ENCODE data around the gene VWF.
A peak's percentile ranks its signal among the peaks of the same experiment; 100 is the strongest.
"Not testable (repeated sequence)": the region's sequence is repeated elsewhere in the genome, so short reads cannot be mapped to it uniquely, and the experiment has no call there.

The VWF gene

DNA sequence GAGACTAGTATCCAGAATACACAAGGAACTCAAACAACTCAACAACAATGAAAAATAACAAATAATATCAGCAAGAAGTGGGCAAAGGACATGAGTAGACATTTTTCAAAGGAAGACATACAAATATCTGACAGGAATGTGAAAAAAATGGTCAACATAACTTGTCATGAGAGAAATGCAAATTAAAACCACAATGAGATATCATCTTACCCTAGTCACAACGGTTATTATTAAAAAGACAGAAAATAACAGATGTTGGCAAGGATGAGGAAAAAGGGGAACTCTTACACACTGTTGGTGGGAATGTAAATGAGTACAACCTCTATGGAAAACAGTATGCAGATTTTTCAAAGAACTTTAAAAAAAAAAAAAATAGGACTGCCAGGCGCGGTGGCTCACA is 20.4 kb downstream of the VWF start:
- no peak for DNase-seq (ENCODE audit: low spot score)

DNA sequence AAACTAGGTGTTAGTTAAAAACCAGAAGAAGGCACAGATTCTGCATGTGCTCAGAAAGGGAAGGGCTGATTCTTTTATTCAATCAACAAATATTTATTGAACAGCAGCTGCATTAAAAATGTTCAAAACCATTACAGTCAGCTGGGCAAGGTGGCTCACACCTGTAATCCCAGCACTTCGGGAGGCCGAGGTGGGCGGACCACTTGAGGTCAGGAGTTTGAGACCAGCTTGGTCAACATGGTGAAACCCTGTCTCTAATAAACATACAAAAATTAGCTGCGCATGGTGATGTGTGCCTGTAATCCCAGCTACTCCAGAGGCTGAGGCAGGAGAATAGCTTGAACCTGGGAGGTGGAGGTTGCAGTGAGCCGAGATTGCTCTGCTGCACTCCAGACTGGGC is 22.4 kb downstream of the VWF start:
- not testable (repeated sequence) for DNase-seq (ENCODE audit: low spot score)

DNA sequence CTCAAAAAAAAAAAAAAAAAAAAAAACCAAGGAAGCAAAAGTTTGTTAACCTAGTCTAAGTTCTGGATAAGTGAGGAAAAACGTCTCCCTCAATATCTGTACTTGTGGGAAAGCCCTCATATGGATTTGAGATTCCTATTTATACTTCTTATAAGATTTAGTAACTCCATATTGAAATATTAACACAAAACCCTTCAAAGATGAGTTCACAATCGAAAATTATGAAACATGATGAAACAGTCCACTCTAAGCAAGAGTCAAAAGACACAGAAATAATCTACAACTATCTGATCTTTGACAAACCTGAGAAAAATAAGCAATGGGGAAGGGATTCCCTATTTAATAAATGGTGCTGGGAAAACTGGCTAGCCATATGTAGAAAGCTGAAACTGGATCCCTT is 25.2 kb downstream of the VWF start:
- no peak for DNase-seq (ENCODE audit: low spot score)

DNA sequence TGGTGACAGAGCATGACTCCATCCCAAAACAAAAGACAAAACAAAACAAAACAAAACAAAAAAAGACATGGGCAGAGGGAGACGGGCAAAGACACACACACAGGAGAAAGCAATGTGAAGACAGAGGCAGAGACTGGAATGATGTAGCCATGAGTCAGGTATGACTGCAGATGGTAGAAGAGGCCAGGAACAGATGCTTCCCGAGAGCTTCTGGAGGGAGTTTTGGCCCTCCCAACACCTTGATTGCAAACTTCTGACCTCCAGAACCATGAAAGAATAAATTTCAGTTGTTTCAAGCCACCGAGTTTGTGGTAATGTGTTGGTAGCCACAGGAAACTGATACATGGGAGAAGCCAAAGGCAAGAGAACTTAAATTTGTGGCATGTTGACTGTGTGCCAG is 27.1 kb downstream of the VWF start:
- no peak for DNase-seq (ENCODE audit: low spot score)

DNA sequence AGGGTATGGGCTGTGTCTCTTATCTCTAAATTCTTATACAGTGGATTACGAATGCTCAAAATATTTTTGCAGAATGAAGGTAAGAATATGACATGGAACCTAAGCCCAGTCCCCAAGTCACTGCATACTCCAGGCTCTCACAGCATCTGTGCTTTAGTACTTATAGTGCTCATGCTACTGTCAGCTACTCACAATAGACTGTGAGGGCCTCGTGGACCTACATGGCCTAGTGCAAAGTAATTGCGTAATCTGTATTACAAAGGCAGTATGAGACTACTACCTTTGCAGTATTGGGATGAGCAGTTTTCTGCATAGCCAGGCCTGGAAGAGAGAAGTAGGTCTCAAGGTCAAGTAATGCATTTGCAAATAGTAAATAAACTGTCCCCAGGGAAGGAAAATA is 27.9 kb downstream of the VWF start:
- no peak for DNase-seq (ENCODE audit: low spot score)

DNA sequence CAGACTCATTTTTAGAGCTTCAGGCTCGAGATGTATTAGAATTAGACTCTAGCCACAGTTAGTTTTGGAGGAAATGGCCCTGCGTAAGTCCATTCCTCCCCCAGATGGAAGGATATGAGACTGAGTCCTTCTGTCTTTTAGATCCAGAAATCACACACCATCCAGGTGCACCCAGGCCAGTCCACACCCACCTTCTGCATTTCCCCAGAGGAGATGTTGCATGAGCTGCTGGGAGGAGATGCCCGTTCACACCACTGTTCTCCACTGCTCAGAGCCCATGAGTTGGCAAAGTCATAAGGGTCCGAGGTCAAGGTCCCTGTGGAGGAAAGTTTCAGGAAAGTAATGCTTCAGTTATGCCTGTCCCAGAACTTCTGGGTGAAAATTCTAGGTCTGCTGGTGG is 29.2 kb downstream of the VWF start:
- DNase-seq (ENCODE audit: low spot score) = no peak

DNA sequence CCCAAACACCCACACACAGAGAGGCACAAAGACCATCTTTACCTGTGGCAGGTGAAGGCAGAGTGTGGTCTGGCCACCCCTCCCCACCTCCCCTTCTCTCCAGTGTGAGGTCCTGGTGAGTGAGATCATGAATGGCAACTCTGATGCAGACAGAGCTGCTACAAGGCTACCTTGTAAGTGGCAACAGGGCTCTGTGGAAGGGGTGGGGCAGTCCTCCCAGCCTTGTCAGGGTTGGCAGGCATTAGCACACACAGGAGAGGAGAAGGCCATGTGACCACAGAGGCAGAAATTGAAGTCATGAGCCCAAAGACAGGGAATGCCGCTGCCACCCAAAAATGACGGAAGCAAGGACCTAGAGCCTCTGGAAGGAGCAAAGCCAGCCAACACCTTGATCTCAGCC is 30.7 kb downstream of the VWF start:
- DNase-seq (ENCODE audit: low spot score) = no peak

DNA sequence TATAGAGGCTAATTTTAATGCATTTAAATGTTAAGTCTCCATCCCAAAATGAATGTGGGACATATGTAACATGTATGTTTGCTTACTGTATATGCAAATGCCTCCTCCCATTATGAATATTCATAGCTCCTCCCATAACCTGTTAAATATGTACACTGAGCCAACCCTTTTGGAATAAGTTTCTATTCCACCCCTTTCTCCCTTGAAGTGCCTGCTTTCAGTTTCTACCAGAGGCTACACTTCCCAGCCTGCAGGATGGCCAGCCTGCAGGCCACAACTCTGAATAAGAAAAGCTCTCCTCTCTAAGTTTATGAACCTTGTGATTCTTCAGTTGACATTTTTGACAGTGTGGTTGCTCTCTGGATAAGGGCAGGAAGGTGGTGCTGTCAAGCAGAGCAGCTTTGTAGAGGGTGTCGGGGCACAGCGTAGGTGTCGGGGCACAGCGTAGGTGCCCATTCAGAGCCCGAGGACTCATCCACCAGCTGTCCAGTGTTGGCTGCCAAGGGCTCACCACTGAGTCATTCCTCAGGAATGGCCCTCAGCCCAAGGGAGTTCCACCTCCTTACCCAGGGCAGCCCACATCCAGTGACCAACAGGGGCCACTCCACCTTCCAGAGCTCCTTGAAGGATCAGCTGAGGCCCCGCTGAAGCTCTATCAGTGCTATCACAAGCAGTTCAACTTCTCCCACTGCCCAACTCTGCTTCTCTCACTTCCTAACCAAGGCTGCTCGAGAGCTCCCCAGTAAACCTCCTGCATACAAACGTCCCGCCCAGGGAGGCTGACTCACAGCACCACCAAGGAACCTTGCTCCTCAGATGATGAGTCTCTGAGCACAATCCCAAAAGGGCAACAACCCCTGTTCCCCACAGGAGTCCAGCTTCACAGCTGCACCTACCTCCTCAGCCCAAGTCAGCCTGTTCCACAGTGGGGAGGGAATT is 31.4 kb downstream of the VWF start:
- DNase-seq (ENCODE audit: low spot score) = no peak

DNA sequence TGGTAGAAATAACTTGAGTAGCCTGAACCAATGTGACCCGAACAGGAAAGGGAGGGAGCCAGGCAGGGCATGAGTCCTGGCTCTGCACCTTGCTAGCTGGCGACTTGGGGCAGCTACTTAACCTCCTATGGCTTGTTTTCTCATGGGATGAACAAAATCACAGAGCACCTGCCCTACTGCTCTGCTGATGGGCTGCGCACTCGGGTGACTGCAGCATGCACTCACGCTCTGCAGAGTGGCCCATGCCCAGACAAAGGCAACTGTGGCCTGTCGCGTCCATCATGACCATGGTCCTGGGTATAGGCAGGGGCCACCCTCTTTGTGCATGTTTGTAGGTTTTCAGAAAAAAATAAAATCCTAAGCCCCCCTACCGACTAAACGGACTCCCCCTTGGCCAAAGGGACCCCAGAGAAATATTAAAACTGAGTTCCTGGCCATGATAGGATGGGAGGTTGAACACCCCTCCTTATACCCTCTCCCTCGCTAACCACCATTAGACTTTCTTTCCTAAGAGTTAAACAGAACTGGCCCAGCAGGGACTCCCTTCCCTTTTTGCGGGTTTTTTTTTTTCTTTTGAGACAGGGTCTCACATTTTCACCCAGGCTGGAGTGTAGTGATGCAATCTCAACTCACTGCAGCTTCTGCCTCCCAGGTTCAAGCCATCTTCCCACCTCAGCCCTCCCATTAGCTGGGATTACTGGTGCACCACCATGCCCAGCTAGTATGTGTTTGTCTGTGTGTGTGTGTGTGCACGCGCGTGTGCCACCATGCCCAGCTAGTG is 32.5 kb downstream of the VWF start:
- no peak for DNase-seq (ENCODE audit: low spot score)

DNA sequence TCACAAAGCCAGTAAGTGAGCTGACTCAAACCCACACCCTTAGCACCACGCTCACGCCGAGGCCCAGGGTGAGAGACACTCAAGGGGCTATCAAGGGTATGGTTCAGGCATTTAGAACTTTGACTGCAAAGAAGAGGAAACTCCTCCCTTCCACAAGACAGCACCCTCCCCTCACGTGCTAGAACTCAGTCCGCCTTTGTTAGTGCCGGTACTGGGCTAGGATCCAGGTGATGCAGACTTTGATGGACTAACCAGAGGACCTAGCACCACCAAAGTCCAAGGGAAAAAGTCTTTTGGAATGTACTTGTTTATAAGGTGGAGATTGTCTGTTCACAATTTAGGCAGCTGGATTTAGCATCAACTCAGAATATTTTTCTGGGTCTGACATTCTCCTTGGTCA is 33.7 kb downstream of the VWF start:
- DNase-seq (ENCODE audit: low spot score) = no peak

DNA sequence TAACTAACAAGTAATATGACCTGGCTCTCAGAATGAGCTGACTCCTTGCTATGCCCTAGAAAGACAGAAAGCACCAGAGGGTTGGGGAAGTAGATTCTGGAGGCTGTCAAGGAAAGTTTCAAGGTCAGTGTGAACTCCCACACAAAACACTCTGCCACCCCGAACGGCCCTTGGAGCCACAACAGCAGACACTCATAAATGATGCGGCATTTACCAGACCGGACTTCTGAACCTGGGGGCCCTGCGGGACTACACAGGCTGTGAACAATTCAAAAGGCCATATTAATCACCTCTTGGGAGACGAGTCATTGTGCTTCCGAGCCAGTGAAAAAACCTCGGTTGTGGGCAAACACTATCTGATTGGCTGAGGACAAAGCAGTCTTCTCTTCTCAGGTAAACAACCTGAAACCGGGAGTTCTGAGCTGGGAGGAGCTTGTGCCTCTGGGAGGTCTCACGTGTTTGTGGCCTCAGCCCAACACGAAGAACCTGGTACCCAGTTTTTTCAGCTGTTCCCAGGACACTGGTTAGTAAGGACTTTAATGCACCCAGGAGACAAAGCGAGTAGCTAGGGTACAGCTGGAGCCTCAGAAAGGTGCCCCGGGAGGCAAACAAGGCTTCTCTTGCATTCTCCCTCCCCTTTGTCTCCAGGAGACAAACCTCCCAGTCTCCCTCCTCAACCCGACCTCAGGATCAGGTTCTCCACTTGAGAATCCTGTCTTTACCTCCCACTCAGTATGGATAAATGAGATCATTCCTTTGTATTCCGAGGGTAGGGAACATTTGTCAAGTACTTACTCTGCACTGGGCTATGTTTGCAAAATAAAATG is 35.3 kb downstream of the VWF start:
- no peak for DNase-seq (ENCODE audit: low spot score)

DNA sequence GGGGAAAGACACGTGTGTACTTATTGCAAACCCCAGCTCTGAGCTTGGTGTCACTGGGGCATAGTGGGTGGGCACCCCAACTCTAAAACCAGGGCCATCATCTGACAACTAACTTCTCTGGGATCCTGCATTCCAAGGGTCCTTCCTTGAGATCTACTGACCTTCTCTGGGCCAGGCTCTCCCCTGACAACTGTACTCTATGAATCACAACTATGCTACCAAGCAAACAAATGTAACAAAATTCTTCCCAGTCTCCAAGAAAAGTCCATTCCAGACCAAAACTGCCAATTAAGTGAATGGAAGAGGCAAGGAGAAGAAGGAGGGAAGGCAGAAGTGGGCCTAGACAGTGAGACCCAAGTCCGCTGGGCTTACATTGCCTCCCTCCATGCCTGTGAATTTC is 38.2 kb downstream of the VWF start:
- DNase-seq (ENCODE audit: low spot score) = no peak

DNA sequence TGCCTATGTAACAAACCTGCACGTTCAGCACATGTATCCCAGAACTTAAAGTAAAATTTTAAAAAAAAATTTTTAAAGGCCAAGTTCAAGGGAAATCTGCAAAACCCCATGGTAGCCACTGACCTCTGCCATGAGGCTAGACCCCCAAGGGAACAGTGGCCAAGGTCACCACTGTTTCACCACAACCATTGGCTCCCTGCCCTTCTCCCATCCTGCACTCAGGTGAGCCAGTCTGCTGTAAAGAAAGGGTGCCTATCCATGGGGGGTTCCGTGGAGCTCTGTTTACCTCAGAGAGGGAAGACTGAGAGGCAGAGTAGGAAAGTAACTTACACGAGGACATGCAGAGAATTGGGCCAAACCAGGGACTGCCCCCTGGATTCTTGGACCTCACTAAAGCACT is 38.6 kb downstream of the VWF start:
- no peak for DNase-seq (ENCODE audit: low spot score)

DNA sequence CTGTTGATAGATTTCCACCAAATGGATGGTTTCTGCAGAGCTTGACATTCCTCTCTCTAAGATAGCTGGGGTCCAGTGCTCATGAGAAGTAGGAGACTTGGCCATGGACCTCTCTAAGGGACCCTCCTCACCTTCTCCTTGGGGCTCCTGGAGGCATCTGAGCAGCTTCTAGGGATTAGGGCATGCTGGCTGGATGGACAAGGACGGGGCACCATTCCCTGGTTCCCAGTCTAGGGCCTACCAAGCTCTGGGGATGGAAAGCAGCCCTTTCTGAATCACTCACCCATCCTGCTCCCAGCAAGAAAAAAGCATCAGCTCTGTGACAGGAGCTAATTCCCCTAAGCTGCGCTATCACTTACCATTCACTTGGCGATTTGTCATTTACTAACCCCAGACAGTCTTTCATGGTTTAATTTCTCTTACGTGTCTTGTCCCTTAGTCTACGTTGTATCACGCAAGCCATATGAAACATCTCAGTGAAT is 39.5 kb downstream of the VWF start:
- DNase-seq (ENCODE audit: low spot score) = no peak

DNA sequence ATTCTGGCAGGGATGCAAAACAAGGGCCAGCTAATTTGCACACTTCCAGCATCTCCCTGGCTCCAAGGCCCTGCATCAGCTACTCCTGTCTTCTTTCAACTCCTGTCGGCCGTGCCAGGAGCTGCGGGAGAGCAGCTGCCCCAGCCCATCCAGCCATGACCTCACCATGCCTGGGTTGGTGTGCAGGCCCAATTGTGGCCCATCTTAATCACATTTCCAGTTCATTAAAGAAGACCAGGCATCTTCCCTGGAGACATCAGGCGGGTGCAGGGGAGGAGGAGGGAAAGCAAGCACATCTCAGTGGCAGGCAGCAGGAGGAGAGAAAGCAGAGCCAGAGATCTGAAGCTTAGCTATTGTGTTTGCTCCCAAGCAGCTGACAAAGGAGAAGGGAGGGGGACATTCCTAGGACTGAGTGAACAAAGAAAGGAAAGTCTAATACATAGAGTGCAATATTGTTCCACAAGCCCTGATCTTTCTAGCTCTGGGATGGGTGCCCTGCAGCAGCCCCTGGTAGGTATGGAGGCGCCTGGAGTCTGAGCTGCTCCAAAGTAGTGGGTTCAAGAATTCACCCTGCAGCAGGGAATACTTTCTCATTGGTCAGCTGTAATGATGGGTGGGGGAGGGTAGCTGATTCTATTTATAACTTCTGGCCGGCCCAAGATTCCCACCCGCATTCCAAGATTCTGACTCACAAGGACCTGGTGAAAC is 40.1 kb downstream of the VWF start:
- peak; percentile 56 for DNase-seq (ENCODE audit: low spot score)

DNA sequence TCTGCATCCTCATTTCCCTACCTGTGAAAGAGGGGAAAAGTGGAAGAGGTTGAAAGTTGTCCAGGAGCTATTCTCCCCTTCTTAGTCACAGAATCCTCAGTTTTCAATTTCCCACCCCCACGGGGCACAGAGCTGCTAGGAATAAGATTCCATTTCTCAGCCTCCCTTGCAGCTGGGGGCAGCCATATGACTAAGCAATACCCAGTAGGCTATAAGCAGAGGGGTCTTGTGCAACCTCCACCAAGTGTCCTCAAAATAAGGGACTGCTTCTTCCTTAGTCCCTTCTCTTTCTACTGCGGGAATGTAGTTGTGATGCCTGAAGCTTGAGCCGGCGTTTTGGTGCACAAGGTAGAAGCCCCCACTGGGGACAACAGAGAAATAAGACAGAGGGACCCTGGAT is 40.9 kb downstream of the VWF start:
- no peak for DNase-seq (ENCODE audit: low spot score)

DNA sequence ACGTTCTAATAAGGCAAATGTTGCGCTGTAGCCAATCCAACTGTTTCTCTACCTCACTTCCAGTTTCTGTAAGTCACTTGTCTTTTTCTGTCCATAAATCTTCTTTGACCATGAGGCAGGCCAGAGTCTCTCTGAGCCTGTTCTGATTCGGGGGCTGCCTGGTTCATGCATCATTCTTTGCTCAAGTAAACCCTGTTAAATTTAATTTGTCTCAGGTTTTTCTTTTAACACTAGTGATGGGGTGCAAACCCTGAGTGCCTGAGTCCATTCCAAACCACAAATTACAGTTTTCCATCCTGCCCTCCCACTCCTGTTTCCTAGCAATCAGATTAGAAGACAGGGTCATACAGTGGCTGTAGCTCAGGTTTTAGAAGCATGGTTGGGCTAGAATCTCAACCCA is 41.9 kb downstream of the VWF start:
- DNase-seq (ENCODE audit: low spot score) = no peak

DNA sequence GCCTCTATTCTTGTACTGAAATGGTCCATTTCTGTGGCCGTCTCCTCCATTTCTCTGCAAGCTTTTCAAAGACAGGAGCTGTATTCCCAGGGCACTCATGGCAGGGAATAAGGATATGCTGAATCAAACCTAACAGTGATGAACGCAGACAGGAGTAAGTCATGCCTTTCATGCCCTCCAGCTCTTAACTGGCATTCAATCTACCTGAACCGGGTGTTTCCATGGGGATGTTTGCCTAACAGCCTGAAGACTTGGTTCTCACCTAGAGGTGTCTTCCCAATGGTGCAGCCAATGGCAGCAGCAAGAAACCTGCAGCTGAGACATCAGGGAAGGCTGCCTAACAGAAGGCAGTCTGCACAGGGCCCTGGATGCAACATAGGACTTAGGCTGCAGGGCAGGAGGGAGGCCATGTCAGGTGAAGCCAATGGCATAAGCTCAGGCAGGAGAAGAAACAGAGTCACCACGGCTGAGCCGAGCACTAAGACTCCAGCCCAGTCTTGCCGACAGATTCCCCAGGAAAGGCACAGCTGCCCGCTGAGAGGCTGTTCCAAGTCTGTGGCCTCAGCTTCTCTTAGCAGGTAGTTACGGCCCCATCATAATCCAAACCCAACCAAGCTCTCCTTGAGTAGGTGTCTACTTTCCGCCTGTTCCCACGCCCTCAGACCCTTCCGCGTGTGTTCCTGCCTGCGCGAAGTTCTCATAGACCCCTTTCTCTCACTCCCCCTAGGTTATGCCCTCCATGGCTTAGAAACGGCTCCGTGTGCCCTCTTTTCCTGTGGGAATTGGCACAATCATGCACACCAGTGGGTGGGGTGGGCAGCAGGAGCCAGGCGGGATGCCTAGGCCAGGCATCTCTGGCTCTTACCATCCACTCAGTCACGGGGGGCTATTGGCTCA is 44.1 kb downstream of the VWF start:
- no peak for DNase-seq (ENCODE audit: low spot score)

DNA sequence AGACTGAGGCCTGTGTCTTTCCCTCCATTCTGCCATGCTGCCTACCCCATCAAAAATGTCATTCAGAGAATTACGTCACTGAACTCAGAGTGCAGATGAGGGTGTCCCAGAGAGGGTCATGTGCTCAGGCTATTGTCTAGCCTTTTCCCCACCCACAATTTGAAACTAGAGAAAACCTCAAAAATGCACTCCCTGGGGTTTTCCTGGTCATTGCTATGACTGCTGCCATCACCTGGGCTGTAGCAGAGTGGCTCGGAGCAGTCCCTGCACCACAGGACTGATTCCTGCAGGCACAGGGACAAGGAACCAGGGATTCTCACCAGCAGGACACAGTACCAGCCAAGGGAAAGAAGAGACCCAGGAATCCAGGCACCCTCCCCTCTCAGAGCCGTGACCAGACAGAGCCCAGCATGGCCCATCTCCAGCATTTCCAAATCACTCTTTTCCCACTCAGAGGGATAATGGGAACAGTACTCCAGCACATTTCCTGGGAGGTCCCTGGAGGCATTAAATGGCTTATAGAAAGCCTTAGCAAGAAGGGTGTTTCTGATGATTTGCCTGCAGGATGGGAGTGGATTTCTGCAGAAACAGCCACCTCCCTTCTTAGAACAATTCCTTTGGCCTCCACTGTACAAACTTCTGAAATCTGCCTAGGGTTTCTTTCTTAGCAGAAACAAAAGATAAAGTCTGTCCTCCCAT is 45.9 kb downstream of the VWF start:
- no peak for DNase-seq (ENCODE audit: low spot score)

DNA sequence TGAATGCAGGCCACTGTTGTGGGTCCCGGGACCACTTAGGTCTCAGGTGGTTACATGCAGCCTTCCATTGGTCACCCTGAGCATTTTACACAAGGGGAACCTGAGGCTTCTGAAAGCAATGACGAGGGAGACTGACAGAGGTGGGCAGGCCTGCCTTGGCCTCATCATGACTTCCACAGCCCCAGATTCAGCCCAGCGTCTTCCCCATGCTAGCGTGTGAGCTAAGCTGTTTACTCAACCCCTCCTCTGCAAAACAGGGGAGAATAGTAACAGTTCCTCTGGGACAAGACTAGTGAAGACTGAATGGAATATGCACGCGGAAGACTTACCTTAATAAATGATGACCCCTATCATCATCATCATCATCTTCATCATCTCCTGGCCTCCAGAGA is 46.8 kb downstream of the VWF start:
- no peak for DNase-seq (ENCODE audit: low spot score)

All from globus pallidus (tissue), 1 donor.